Stomach (tissue), 4 donors: ENCODE measurements around the gene ATP2B2.

Source experiments
- CTCF ChIP-seq, 7 experiments: fragments of 450-650 bp in 4 of 7; fragments of 200-600 bp in 3 of 7; sonication (generic) in 3 of 7; IDR thresholded peaks; one replicate each; pipeline ENCODE4 v1.5.1; 2016 to 2019; ENCODE audit warnings: antibody characterized with exemption in 7 of 7, control low read depth in 2 of 7, mild to moderate bottlenecking in 1 of 7
- EP300 ChIP-seq: sonication (generic); formaldehyde crosslinking; IDR thresholded peaks from one replicate; pipeline ENCODE4 v1.6.1; 2017; ENCODE audit warnings: antibody characterized with exemption
- POLR2A ChIP-seq, 4 donors: fragments of 450-650 bp; IDR thresholded peaks; one replicate each; pipeline ENCODE4 v1.6.1; 2016; ENCODE audit warnings: antibody characterized with exemption in 4 of 4, control low read depth in 2 of 4, mild to moderate bottlenecking in 1 of 4, moderate library complexity in 1 of 4
- POLR2AphosphoS5 ChIP-seq, 3 donors: sonication (generic); formaldehyde crosslinking; IDR thresholded peaks; one replicate each; pipeline ENCODE4 v1.6.1; 2016; ENCODE audit warnings: antibody characterized with exemption in 3 of 3

DNA sequence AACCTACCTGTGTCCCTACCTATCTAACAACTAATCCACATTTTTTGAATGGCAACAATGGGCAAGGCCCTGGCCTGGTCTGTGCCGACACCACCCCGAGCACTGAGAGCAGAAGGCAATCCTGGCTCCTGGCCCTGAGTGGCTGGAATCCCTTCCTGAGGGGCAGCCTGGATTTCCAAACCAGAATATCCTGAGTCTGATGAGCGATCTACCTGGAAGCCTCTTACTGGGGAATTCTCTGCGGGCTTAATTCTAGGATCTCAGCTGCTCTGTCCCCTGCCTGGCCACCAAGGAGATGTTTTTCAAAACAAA, 22.1 kb downstream of the ATP2B2 start:
- no peak for TF ChIP-seq CTCF (IDR thresholded peaks at IDR 0.05)
- no peak for TF ChIP-seq POLR2AphosphoS5 (IDR thresholded peaks at IDR 0.05)
- TF ChIP-seq POLR2A (IDR thresholded peaks at IDR 0.05) = no peak
- TF ChIP-seq EP300 = no peak
